Measurements from ENCODE around the gene CNOT4.
"Not testable (repeated sequence)": the region's sequence is repeated elsewhere in the genome, so short reads cannot be mapped to it uniquely, and the experiment has no call there.

Gene CNOT4

DNA sequence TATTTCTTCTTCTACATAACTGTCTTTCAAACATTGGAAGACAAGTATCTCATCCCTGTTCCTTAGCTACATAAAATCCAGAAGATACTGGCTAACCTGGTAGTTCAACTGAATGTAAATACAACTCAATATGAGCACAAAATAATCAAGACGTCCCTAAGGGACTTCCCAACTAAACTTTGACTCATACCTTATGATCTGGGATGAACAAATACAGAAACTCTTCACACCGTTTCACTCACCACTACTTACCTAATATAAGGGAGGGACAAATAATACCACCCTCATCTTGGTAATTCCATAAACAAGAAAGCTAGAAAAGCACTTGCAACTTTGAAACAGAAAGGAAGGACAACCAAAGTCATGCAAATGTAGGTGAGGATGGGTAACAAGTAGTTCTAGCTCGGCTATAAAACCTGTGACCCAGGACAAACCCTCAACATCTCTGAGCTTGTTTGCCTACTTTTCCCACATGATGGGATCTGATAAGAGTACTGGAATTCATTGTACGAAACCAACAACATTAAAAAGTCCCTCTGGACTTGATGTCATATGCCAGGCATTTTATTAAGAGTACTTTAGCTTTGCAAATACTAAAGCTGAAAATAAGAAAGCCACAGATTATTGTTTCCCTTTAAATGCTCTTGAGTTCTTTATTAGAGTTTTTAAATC, 154.4 kb downstream of the CNOT4 start:
- no peak for DNase-seq

GRCh38 chr7:135353832-135354231, 156.1 kb downstream of the CNOT4 start:
- no peak for DNase-seq

DNA sequence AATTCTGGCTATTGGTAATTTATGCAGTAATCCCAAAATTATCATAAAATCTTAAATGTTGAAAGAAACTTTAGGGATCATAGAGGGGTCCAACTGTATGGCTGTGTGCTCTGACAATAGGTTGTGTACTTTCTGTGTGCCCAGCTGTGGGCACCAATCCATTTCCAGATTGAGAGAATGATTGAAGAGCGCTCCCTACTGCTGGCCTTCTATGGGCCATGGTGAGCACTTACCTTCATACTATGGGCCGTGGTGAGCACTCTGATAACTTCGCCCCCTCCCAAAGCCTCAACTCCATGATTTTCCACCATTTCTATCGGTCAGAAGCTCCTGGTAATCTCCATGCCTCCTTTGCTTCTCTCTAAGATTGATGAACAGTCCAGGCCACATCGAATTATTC, 157.6 kb downstream of the CNOT4 start:
- no peak for DNase-seq

GRCh38 chr7:135351070-135351469, 158.8 kb downstream of the CNOT4 start:
- not testable (repeated sequence) for DNase-seq

GRCh38 chr7:135349746-135350145, 160.2 kb downstream of the CNOT4 start:
- no peak for DNase-seq

GRCh38 chr7:135348493-135348892, 161.4 kb downstream of the CNOT4 start:
- DNase-seq = no peak

GRCh38 chr7:135343361-135343760, 166.5 kb downstream of the CNOT4 start:
- no peak for DNase-seq

GRCh38 chr7:135342887-135343286, 167.0 kb downstream of the CNOT4 start:
- no peak for DNase-seq

DNA sequence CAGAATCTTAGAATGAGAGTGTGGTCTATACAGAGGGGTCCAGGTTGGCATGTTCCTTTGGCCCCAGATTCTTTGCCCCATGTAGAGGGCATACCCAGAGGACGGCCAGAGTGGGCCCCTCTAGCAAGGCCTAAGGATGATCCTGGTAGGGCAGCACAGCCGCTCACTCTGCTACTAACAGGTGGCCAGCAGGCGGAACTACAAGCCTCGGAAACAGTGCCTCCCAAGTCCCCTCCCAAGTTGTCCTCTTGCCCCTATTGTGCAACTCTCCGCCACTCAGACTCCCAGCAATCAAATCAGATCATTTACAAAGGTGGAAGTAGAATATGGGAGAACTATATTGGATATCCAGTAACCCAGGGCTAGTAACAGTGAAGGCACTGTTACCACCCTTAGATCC, 168.9 kb downstream of the CNOT4 start:
- no peak for DNase-seq

- no peak for DNase-seq
These were observed 171.8 kb downstream of the CNOT4 start for GRCh38 chr7:135337977-135338550.

GRCh38 chr7:135337506-135337905, 172.4 kb downstream of the CNOT4 start:
- no peak for DNase-seq

- DNase-seq = no peak
These were observed 174.2 kb downstream of the CNOT4 start for GRCh38 chr7:135335628-135336139.

DNA sequence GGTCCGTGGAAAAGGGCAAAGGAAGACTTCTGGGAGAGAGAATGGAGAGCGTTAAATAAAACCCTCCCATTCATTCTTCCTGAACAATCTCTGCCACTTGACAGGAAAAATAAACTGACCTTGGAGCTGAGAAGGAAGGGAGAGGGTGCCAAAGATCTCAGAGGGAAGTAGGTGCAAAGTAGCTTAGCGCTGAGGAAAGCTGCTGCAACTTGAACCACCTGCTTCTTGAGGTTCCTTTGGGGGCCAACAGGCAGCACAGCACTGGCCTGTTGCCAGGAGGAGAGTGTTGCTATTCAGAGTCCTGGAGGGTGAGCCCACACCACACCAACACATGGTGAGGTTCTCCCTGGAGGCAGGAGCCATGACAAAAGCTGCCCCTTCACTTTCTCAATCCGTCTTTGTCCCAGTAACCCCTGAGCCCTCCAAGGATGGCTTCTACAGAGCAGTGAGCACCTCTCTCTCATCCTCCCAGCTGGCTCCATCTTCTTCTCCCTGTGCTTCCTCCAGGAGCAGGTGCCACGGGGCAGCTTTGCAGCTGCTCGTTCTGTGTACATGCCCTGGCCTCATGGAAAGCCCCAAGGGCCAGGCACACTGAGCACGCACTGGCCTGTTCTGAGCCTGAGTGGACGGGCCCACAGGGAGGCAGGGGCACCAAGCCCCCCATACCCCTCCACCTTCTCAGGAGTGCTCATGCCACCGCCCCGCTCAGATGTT, 174.9 kb downstream of the CNOT4 start:
- no peak for DNase-seq

GRCh38 chr7:135333946-135334345, 176.0 kb downstream of the CNOT4 start:
- no peak for DNase-seq

GRCh38 chr7:135333200-135333599, 176.7 kb downstream of the CNOT4 start:
- DNase-seq = no peak

DNA sequence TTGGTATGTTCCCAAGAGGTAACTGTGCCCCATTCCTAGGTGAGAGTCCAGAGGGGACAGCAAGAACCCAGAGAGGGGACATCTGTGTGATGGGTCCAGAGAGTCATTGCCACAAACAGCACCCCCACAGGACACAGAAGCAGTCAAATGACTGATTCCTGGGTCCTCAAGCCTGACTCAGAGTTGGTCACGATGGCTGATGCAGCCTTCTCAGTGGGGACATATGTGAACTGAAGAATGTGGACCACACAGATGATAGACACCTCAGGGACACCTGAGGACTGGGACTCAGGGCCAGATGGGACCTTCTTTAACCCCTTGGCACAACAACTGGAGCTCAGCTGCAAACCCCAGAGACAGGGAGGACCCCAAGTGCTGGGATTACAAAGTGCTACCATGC, 179.8 kb downstream of the CNOT4 start:
- DNase-seq = no peak

GRCh38 chr7:135328526-135328925, 181.4 kb downstream of the CNOT4 start:
- no peak for DNase-seq

DNA sequence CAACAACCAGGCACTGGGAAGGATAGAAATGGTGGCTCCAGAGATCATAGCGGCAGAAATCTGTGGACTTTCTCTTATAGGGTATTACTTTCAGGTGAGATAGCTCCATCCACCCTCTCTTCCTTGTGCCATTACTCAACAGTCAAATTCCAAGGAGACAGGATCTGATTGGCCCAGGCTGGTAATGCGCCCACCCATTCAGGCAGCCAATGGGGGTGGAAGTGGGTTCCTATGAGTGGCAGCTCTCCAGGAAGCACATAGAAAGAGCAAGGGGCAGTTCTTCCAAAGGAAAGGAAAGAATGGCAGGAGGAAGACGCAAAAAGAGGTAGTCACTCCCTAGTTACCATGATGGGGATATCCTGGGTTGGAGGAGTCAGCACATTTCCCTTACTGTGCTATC, 181.8 kb downstream of the CNOT4 start:
- DNase-seq = no peak

DNA sequence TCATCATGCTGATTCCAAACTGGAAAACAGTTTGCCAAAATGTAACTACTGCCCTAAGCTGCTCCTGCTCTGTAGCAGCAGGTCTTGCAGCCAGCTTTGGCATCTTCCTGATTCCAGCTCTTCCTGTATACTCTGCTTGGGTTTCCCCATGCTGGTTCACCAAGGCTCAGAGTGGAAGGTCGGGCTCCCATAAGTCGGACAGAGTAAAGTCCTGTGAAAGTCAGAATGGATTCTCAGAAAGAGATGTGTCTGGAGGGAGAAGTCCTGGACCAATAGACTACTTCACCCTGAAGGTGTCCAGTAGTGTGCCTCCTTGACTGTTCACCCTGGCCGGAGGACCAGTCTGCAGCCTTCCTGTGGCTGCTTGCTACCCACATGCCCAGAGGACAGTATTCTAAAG, 182.4 kb downstream of the CNOT4 start:
- DNase-seq = no peak

GRCh38 chr7:135326636-135327280, 183.1 kb downstream of the CNOT4 start:
- DNase-seq = no peak

DNA sequence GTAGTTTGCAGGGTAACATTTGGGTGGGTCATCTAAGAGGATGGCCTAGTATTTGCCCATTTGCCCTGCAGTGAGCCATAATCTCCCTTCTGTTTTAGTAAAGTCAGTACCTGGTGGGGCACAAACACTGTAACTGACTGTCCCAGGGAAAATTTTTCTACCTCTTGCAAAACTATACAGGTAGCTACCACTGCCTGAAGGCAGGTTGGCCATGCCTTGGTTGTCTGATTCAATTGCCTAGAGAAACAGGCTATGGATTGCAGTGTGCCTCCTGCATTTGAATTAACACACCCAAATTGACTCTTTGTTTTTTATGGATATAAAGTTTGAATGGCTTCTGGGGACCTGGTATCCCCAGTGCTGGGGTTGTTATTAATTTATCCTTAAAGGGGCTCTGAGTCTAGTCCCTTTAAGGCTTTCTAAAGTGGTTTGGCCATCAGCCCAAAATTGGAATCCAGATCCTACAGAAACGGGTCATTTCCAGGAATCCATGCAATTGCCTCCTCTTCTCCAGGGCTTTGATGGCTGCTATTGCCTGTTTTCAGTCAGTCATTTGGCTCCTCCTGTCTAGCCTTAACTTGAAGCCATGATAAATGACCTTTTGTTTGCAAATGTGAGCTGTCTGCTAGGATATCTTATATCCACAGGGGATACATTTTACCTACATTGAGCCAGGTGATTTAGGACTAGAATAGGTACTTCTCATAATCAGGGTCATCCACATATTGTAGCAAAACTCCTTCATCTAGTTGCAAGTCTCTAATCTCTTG, 187.1 kb downstream of the CNOT4 start:
- DNase-seq = no peak

- DNase-seq = no peak
These were observed 188.3 kb downstream of the CNOT4 start for GRCh38 chr7:135321556-135321955.

DNA sequence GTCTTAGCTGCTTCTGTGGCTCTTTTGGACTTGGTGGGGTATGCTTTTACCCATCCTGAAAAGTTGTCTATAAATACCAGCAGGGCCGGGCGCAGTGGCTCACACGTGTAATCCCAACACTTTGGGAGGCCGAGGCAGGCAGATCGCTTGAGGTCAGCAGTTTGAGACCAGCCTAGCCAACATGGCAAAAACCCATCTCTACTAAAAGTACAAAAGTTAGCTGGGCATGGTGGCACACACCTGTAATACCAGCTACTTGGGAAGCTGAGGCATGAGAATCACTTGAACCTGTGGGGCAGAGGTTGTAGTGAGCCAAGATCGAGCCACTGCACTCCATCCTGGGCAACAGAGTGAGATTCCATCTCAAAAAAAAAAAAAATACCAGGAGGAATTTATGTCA, 188.9 kb downstream of the CNOT4 start:
- DNase-seq = not testable (repeated sequence)
